GM12873 (cell line): ENCODE data around the gene XCL1.
A peak's percentile ranks its signal among the peaks of the same experiment; 100 is the strongest.

ENCODE experiments used
- TF ChIP-seq, protein P1 (sequence below): IDR thresholded peaks from 2 replicates; pipeline ENCODE4 v1.5.1; 2012; ENCODE audit warnings: low read depth, mild to moderate bottlenecking, moderate library complexity, low read length, control low read depth; ENCODE audit not compliant: insufficient read depth; ENCODE audit errors: missing control alignments

Gene XCL1

DNA sequence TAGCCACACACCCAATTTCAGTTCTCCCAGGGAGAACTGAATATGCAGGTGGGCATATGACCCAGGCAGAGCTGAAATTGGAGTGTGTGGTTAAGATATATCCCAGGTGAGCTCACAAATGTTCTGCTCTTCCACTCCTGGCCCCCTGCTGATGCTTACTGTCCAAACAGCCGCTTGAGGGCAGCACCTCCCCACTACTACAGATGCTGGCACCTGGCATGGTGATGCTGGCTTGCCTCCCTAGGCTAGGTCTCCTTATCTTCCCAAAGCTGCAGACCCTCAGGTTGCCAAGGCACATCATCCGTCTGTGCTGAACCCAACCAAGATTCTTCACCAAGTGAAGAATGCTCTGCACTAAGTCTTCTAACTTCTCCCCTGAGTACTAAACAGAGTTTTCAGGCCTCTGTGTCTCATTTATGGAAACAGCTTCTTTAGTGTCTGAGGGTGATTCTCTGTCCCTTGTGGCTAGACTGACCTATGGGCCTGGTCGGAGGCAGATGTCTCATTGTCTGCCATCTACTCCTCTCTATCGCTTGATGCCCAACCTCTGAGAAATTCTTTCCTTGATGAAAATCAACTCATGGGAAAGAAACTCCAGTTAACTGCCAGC is 27.2 kb downstream of the XCL1 start:
- TF ChIP-seq, protein P1, sequence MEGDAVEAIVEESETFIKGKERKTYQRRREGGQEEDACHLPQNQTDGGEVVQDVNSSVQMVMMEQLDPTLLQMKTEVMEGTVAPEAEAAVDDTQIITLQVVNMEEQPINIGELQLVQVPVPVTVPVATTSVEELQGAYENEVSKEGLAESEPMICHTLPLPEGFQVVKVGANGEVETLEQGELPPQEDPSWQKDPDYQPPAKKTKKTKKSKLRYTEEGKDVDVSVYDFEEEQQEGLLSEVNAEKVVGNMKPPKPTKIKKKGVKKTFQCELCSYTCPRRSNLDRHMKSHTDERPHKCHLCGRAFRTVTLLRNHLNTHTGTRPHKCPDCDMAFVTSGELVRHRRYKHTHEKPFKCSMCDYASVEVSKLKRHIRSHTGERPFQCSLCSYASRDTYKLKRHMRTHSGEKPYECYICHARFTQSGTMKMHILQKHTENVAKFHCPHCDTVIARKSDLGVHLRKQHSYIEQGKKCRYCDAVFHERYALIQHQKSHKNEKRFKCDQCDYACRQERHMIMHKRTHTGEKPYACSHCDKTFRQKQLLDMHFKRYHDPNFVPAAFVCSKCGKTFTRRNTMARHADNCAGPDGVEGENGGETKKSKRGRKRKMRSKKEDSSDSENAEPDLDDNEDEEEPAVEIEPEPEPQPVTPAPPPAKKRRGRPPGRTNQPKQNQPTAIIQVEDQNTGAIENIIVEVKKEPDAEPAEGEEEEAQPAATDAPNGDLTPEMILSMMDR, result peak; percentile 82

DNA sequence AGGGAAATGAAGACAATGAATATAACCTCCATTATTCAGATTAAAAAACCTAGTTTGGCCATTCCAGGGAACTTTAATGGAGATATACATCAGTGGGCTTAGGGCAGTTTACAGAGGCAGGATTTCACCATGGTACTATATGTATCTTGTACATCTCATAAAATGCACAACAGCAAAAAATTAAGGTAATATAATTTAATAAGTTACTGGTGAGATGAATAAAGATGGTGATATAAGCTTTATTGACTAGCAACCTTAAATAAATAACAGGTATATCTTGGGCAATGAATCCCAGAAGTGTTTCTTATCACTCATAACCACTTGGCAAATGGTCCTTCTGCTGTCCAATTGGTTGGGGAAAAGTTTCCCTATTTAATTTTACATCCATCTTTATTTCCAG is 29.0 kb downstream of the XCL1 start:
- TF ChIP-seq, protein P1, result no peak

DNA sequence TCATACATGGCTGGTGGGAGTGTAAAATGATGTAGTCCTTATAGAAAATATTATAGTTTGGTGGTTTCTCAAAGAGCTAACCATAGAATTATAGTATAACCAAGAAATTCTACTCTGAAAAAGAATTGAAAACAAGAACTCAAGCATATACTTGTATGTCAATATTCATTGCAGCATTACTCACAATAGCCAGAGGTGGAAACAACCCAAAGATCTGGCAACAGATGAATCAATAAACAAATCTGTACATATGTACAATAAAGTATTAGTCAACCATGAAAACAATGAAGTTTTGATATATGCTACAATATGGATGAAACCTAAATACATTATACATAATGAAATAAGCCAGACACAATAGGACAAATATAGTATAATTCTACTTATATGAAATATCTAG is 29.7 kb downstream of the XCL1 start:
- TF ChIP-seq, protein P1, result no peak

DNA sequence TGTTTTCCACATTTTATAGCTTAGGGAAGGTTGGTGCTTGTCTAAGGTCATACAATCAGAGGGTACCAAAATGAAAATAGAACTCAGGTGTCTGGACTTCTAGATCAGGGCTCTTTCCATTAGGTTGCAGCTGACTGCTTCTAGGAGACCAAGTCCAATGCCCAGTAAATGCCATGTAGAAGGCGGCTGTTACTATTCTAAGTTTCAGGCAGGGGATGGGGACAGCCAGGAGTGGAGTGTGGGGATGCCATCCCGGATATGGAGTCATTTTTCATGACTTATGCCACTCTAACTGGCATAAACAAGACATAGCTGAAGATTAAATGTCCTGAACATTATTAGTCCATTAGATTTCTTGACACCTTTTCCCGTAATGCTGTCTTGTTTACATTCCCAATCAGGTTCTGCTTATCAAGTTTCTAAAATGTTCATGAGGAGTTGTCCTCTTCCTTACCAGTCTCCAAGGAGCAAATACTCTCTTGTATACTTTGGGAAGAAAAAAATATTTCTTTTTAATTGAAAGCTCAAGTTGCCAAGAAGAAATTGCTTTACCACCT is 31.5 kb downstream of the XCL1 start:
- TF ChIP-seq, protein P1, result no peak

- TF ChIP-seq, protein P1, result no peak
These were observed 32.7 kb downstream of the XCL1 start for GRCh38 chr1:168608796-168609715.

DNA sequence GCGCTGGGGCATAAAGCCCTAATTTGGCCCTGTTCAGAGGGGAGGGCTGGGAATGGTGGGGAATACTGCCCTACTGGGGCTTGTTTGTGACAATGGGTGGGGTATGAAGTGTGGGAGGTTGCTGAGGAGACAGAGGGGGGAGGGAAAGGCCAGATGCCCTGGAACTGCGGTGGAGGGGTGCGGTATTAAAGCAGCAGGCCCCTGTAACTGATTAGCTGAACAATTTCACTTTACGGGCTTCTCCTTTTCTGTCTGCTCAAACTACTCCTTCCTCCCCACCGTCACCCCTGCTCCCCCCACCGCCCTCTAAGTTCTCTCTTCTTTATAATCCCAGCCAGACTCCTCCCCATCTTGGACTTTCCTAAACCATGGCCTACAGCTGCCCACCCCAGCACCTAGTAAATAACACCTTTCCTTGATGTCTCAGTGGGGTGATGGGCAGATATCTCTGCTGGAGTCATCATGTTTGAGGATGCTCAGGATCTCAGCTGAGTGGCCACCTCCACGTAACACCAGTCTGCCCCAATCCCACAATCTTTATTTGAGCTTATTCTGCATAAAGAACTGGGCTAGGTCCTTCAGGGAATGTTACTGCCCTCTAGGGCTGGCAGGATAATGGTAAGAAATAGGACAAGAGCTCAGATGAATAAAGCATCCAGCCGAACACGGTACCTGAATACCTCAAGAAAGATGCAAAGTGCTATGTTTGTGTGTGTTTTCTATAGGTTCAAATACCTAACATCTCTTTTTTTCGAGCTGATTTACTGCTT is 33.5 kb downstream of the XCL1 start:
- TF ChIP-seq, protein P1, result no peak
